Measurements from ENCODE around the gene LRMDA. TPM values are rescaled to one million over a fixed set of nuclear protein-coding genes. Genes with fewer than 3 reads are reported as not detected.

LRMDA gene
- total RNA-seq, 1 donor from 2014 or later = 5.2 TPM

GRCh38 chr10:75464478-75465449 is 33.3 kb downstream of the LRMDA start:
- Mint-ChIP-seq H3K9me3 (no peaks in the 10 kb centered on the region), H3K27me3 (ENCODE audit: insufficient read depth, low read depth) (peaks cover 6% of the 10 kb centered on the region), H3K4me1 (peaks cover 18% of the 10 kb centered on the region), H3K36me3 (no peaks in the 10 kb centered on the region), H3K27ac (peak overlapping the region; percentile 48), H3K4me3 (no peak overlapping the region)
- Histone ChIP-seq H3F3A (ENCODE audit: low read depth) (no peaks in the 10 kb centered on the region), H3K4me2 (no peak overlapping the region), H3K9ac (no peak overlapping the region), H3K9me3 (ENCODE audit: low read depth) (no peaks in the 10 kb centered on the region), H3K79me2 (ENCODE audit: low read depth) (no peaks in the 10 kb centered on the region), H3K36me3 (no peaks in the 10 kb centered on the region), H3K27ac (no peak overlapping the region), H3K27me3 (no peaks in the 10 kb centered on the region), H4K20me1 (ENCODE audit: low read depth) (no peaks in the 10 kb centered on the region), H2AFZ (replicated peaks) (peak overlapping the region; percentile 96), H3K4me3 (no peak overlapping the region), H3K4me1 (peaks cover 12% of the 10 kb centered on the region)
- no peak for DNase-seq (ENCODE audit: low spot score)
- TF ChIP-seq EZH2 (IDR thresholded peaks at IDR 0.05) (no peak), EZH2phosphoT487 (IDR thresholded peaks at IDR 0.05) (no peak), CTCF (IDR thresholded peaks at IDR 0.05) (no peak)

GRCh38 chr10:75465450-75465827 is 34.0 kb downstream of the LRMDA start:
- H3K9me3 Mint-ChIP-seq = peaks cover 2% of the 10 kb centered on the region
- Histone ChIP-seq H3K27me3 (no peaks in the 10 kb centered on the region), H4K20me1 (ENCODE audit: low read depth) (no peaks in the 10 kb centered on the region), H3F3A (ENCODE audit: low read depth) (no peaks in the 10 kb centered on the region), H3K9me3 (ENCODE audit: low read depth) (no peaks in the 10 kb centered on the region), H2AFZ (replicated peaks) (peak overlapping the region; percentile 96), H3K4me1 (peaks cover 12% of the 10 kb centered on the region), H3K27ac (no peak overlapping the region), H3K4me2 (no peak overlapping the region), H3K36me3 (no peaks in the 10 kb centered on the region), H3K4me3 (no peak overlapping the region), H3K79me2 (ENCODE audit: low read depth) (no peaks in the 10 kb centered on the region), H3K9ac (no peak overlapping the region)
- H3K36me3 Mint-ChIP-seq = no peaks in the 10 kb centered on the region
- no peak for TF ChIP-seq EZH2phosphoT487 (IDR thresholded peaks at IDR 0.05)
- no peak for TF ChIP-seq EZH2 (IDR thresholded peaks at IDR 0.05)
- no peak for TF ChIP-seq CTCF (IDR thresholded peaks at IDR 0.05)
- DNase-seq (ENCODE audit: low spot score) = no peak
- H3K4me3 Mint-ChIP-seq = no peak overlapping the region
- H3K4me1 Mint-ChIP-seq = peaks cover 18% of the 10 kb centered on the region
- H3K27ac Mint-ChIP-seq = no peak overlapping the region
- peaks cover 6% of the 10 kb centered on the region for H3K27me3 Mint-ChIP-seq (ENCODE audit: insufficient read depth, low read depth)

GRCh38 chr10:75466001-75466400 is 34.6 kb downstream of the LRMDA start:
- Histone ChIP-seq H4K20me1 (ENCODE audit: low read depth) (no peaks in the 10 kb centered on the region), H3F3A (ENCODE audit: low read depth) (no peaks in the 10 kb centered on the region), H2AFZ (replicated peaks) (no peak overlapping the region), H3K4me3 (no peak overlapping the region), H3K9ac (no peak overlapping the region), H3K79me2 (ENCODE audit: low read depth) (no peaks in the 10 kb centered on the region), H3K9me3 (ENCODE audit: low read depth) (no peaks in the 10 kb centered on the region), H3K4me1 (peaks cover 12% of the 10 kb centered on the region), H3K4me2 (no peak overlapping the region), H3K27me3 (no peaks in the 10 kb centered on the region), H3K27ac (no peak overlapping the region), H3K36me3 (no peaks in the 10 kb centered on the region)
- TF ChIP-seq CTCF (IDR thresholded peaks at IDR 0.05) (no peak), EZH2 (IDR thresholded peaks at IDR 0.05) (no peak), EZH2phosphoT487 (IDR thresholded peaks at IDR 0.05) (no peak)
- no peak overlapping the region for H3K27ac Mint-ChIP-seq
- H3K27me3 Mint-ChIP-seq (ENCODE audit: insufficient read depth, low read depth) = peaks cover 6% of the 10 kb centered on the region
- no peaks in the 10 kb centered on the region for H3K36me3 Mint-ChIP-seq
- DNase-seq (ENCODE audit: low spot score) = no peak
- H3K4me1 Mint-ChIP-seq = peaks cover 18% of the 10 kb centered on the region
- no peak overlapping the region for H3K4me3 Mint-ChIP-seq
- H3K9me3 Mint-ChIP-seq = peaks cover 2% of the 10 kb centered on the region

Data from neural progenitor cell (in vitro differentiated cells).